Skeletal muscle cell (primary cell): ENCODE data around the gene THYN1.
"Not testable (repeated sequence)": the region's sequence is repeated elsewhere in the genome, so short reads cannot be mapped to it uniquely, and the experiment has no call there.

Experiments
- DNase-seq: peaks from one replicate; pipeline ENCODE4 v3.0.0-alpha.2; 2010; ENCODE audit warnings: low read depth
- H3K4me3 ChIP-seq: 2 replicates; pipeline ENCODE4 v1.5.1; 2011; ENCODE audit warnings: low read depth, mild to moderate bottlenecking, control low read depth, low read length, moderate library complexity

Gene THYN1

GRCh38 chr11:134253188-134253993 is at the start of gene THYN1, which contains the start of gene ACAD8:
Gene THYN1, minus strand, starts transcription at chr11:134253352. Its CDS starts 470 bp downstream, at chr11:134252882.
Gene ACAD8, plus strand, starts transcription at chr11:134253568. Its CDS starts 33 bp downstream, at chr11:134253601.
- peak within 1 kb of the TSS; percentile 92 for H3K4me3 ChIP-seq
- peak; percentile 91 for DNase-seq

GRCh38 chr11:134294664-134295063 is 41.5 kb upstream of the THYN1 start:
- DNase-seq, result no peak
- H3K4me3 ChIP-seq, result no peak overlapping the region

GRCh38 chr11:134293119-134294113 is 40.3 kb upstream of the THYN1 start:
- no peak for DNase-seq
- no peak overlapping the region for H3K4me3 ChIP-seq

GRCh38 chr11:134292661-134293060 is 39.5 kb upstream of the THYN1 start:
- no peak for DNase-seq
- no peak overlapping the region for H3K4me3 ChIP-seq

- no peak for DNase-seq
- H3K4me3 ChIP-seq, result no peak overlapping the region
Observed at GRCh38 chr11:134291196-134291595, 38.0 kb upstream of the THYN1 start.

GRCh38 chr11:134290646-134291045 is 37.5 kb upstream of the THYN1 start:
- no peak overlapping the region for H3K4me3 ChIP-seq
- DNase-seq, result no peak

GRCh38 chr11:134289789-134290188 is 36.6 kb upstream of the THYN1 start:
- H3K4me3 ChIP-seq, result no peak overlapping the region
- DNase-seq, result no peak

- DNase-seq, result no peak
- no peak overlapping the region for H3K4me3 ChIP-seq
Observed at GRCh38 chr11:134289167-134289566, 36.0 kb upstream of the THYN1 start.

GRCh38 chr11:134288486-134288885 is 35.3 kb upstream of the THYN1 start:
- no peak overlapping the region for H3K4me3 ChIP-seq
- DNase-seq, result no peak

- DNase-seq, result no peak
- no peak overlapping the region for H3K4me3 ChIP-seq
Observed at GRCh38 chr11:134287561-134287960, 34.4 kb upstream of the THYN1 start.

GRCh38 chr11:134284349-134284748 is 31.2 kb upstream of the THYN1 start:
- not testable (repeated sequence) for H3K4me3 ChIP-seq, DNase-seq

- DNase-seq, result no peak
- no peak overlapping the region for H3K4me3 ChIP-seq
Observed at GRCh38 chr11:134283461-134284230, 30.5 kb upstream of the THYN1 start.

GRCh38 chr11:134282121-134283045 is 29.2 kb upstream of the THYN1 start:
- no peak overlapping the region for H3K4me3 ChIP-seq
- DNase-seq, result no peak

GRCh38 chr11:134281635-134282034 is 28.5 kb upstream of the THYN1 start:
- H3K4me3 ChIP-seq, DNase-seq: not testable (repeated sequence)

GRCh38 chr11:134278356-134278755 is 25.2 kb upstream of the THYN1 start:
- DNase-seq, result no peak

GRCh38 chr11:134277183-134278001 is 24.2 kb upstream of the THYN1 start:
- H3K4me3 ChIP-seq, result no peak overlapping the region
- no peak for DNase-seq

More at GRCh38 chr11:134278356-134278755, 25.2 kb upstream of the THYN1 start:
- no peak overlapping the region for H3K4me3 ChIP-seq

GRCh38 chr11:134276396-134277182 is 23.4 kb upstream of the THYN1 start:
- DNase-seq, result no peak

More at GRCh38 chr11:134276396-134277182, 23.4 kb upstream of the THYN1 start:
- H3K4me3 ChIP-seq, result peak overlapping the region; percentile 27
